Upper lobe of left lung (tissue), 6 donors: ENCODE measurements around the gene KRTAP3-3. TPM values are rescaled to one million over a fixed set of nuclear protein-coding genes. Genes with fewer than 3 reads are reported as not detected.

Experiments used
- ATAC-seq, 2 donors: fragments of 200-7000 bp; cut with Tn5 transposase; one replicate each; pipeline ENCODE4 v1.9.1; 2022; ENCODE audit warnings: mild to moderate bottlenecking in 2 of 2, moderate library complexity in 2 of 2; ENCODE audit not compliant: low FRiP score in 2 of 2
- DNase-seq, 2 donors: peaks; one replicate each; pipeline ENCODE4 v3.0.0-alpha.2; 2019 to 2020
- H3K27ac ChIP-seq, 4 donors: fragments of 200-600 bp; sonication (generic); one replicate each; pipeline ENCODE4 v1.5.1; 2016 to 2019
- H3K27me3 ChIP-seq, 4 donors: fragments of 200-600 bp; sonication (generic); one replicate each; pipeline ENCODE4 v1.5.1; 2017 to 2019
- H3K36me3 ChIP-seq, 4 donors: fragments of 200-600 bp; sonication (generic); one replicate each; pipeline ENCODE4 v1.5.1; 2016 to 2019
- H3K4me1 ChIP-seq, 4 donors: fragments of 200-600 bp; sonication (generic); one replicate each; pipeline ENCODE4 v1.5.1; 2018 to 2019
- H3K4me3 ChIP-seq, 4 donors: fragments of 200-600 bp; sonication (generic); one replicate each; pipeline ENCODE4 v1.5.1; 2017 to 2019; ENCODE audit warnings: mild to moderate bottlenecking in 2 of 4, moderate library complexity in 1 of 4
- H3K9me3 ChIP-seq, 4 donors: fragments of 200-600 bp; sonication (generic); one replicate each; pipeline ENCODE4 v1.5.1; 2018 to 2019
- CTCF ChIP-seq, 6 experiments: fragments of 450-650 bp in 4 of 6; fragments of 200-600 bp in 2 of 6; sonication (generic) in 2 of 6; IDR thresholded peaks; one replicate each; pipeline ENCODE4 v1.5.1; 2016 to 2019; ENCODE audit warnings: antibody characterized with exemption in 6 of 6
- EP300 ChIP-seq, 4 donors: sonication (generic); formaldehyde crosslinking; IDR thresholded peaks; one replicate each; pipeline ENCODE4 v1.5.1; 2017; ENCODE audit warnings: antibody characterized with exemption in 4 of 4, control low read depth in 2 of 4
- POLR2A ChIP-seq, 4 donors: fragments of 450-650 bp; IDR thresholded peaks; one replicate each; pipeline ENCODE4 v1.5.1; 2016 to 2017; ENCODE audit warnings: antibody characterized with exemption in 4 of 4, mild to moderate bottlenecking in 2 of 4
- POLR2AphosphoS5 ChIP-seq, 2 donors: sonication (generic); formaldehyde crosslinking; IDR thresholded peaks; one replicate each; pipeline ENCODE4 v1.5.1; 2017; ENCODE audit warnings: antibody characterized with exemption in 2 of 2
- WGBS, 2 donors: methylation state at CpG; one replicate each; pipeline ENCODE4 v1.1.5; 2017 to 2018; 5-methylcytosine and 5-hydroxymethylcytosine counted together
- total RNA-seq, 6 donors: library from RNA; depleted of rRNA in 4 of 6; stranded (reverse); fragments of >200 nt in 4 of 6; gene quantifications; one replicate each; pipeline versions ENCODE4 v1.1.0 to v1.2.1, GENCODE V29; 2016 to 2021
- donor health status: DM: no; HTN: no; CAD: no; lungs with moderate emphysema.
- donor health status: DM: no; HTN: yes; CAD: no; lungs with severe emphysema.

KRTAP3-3 gene
- total RNA-seq, 6 donors from 2014 or later, result not detected

GRCh38 chr17:40967582-40967981, 26.4 kb downstream of the KRTAP3-3 start:
- Histone ChIP-seq H3K36me3 (no peaks in the 10 kb centered on the region), H3K9me3 (no peaks in the 10 kb centered on the region), H3K4me1 (no peaks in the 10 kb centered on the region), H3K4me3 (no peak overlapping the region), H3K27me3 (no peaks in the 10 kb centered on the region), H3K27ac (no peak overlapping the region)
- DNase-seq (no peak), ATAC-seq (no peak)
- no peak for TF ChIP-seq POLR2A (IDR thresholded peaks at IDR 0.05)
- no peak for TF ChIP-seq CTCF (IDR thresholded peaks at IDR 0.05)
- no peak for TF ChIP-seq EP300 (IDR thresholded peaks at IDR 0.05)
- TF ChIP-seq POLR2AphosphoS5 (IDR thresholded peaks at IDR 0.05), result no peak
- WGBS, 2 donors, result 85 to 100% methylated on average over 1 of the region's 1 CpG

GRCh38 chr17:40966848-40967247, 27.1 kb downstream of the KRTAP3-3 start, which contains the start of gene KRT39:
Gene KRT39, minus strand, starts transcription at chr17:40966948. Its CDS starts 92 bp downstream, at chr17:40966856.
- TF ChIP-seq POLR2AphosphoS5 (IDR thresholded peaks at IDR 0.05), result no peak
- TF ChIP-seq EP300 (IDR thresholded peaks at IDR 0.05), result no peak
- no peak for TF ChIP-seq POLR2A (IDR thresholded peaks at IDR 0.05)
- TF ChIP-seq CTCF (IDR thresholded peaks at IDR 0.05), result no peak
- no peak for ATAC-seq
- Histone ChIP-seq H3K4me3 (no peak within 1 kb of the TSS), H3K27ac (no peak within 1 kb of the TSS), H3K4me1 (no peaks in the 10 kb centered on the region), H3K27me3 (no peaks in the 10 kb centered on the region), H3K9me3 (no peaks in the 10 kb centered on the region), H3K36me3 (no peaks in the 10 kb centered on the region)
- no peak for DNase-seq
- WGBS, 2 donors, result 53 to 57% methylated on average over 1 of the region's 1 CpG

- Histone ChIP-seq H3K4me1 (peaks cover 0 to 8% (median 2%) of the 10 kb centered on the region in 4 donors), H3K9me3 (no peaks in the 10 kb centered on the region), H3K36me3 (no peaks in the 10 kb centered on the region), H3K27me3 (no peaks in the 10 kb centered on the region), H3K27ac (no peak overlapping the region), H3K4me3 (no peak overlapping the region)
- ATAC-seq (peak in 1 of 2 donors; percentile 32), DNase-seq (no peak)
- WGBS, 2 donors, result 43 to 56% methylated on average over 1 of the region's 1 CpG
- TF ChIP-seq POLR2AphosphoS5 (IDR thresholded peaks at IDR 0.05), result no peak
- TF ChIP-seq EP300 (IDR thresholded peaks at IDR 0.05), result no peak
- no peak for TF ChIP-seq POLR2A (IDR thresholded peaks at IDR 0.05)
- TF ChIP-seq CTCF (IDR thresholded peaks at IDR 0.05), result peak in 5 of 6 experiments; percentile 47 to 69 (median 53)
Observed at GRCh38 chr17:40963838-40964237, 30.1 kb downstream of the KRTAP3-3 start.

- peaks cover 0 to 8% (median 2%) of the 10 kb centered on the region in 4 donors for H3K4me1 ChIP-seq
- H3K4me3 ChIP-seq, result no peak overlapping the region
- no peaks in the 10 kb centered on the region for H3K27me3 ChIP-seq
- H3K27ac ChIP-seq, result no peak overlapping the region
- DNase-seq, result no peak
- H3K9me3 ChIP-seq, result no peaks in the 10 kb centered on the region
- no peak for ATAC-seq
- H3K36me3 ChIP-seq, result no peaks in the 10 kb centered on the region
- TF ChIP-seq POLR2A (IDR thresholded peaks at IDR 0.05), result no peak
- no peak for TF ChIP-seq CTCF (IDR thresholded peaks at IDR 0.05)
- no peak for TF ChIP-seq POLR2AphosphoS5 (IDR thresholded peaks at IDR 0.05)
- no peak for TF ChIP-seq EP300 (IDR thresholded peaks at IDR 0.05)
- WGBS, 2 donors, result 88 to 90% methylated on average over 4 of the region's 4 CpGs
Observed at GRCh38 chr17:40962059-40962561, 31.9 kb downstream of the KRTAP3-3 start.

- 91 to 95% methylated on average over 1 of the region's 1 CpG for WGBS, 2 donors
- H3K4me1 ChIP-seq, result peaks cover 0 to 8% (median 2%) of the 10 kb centered on the region in 4 donors
Observed at GRCh38 chr17:40961591-40961990, 32.4 kb downstream of the KRTAP3-3 start.

More at GRCh38 chr17:40961591-40961990, 32.4 kb downstream of the KRTAP3-3 start:
- ATAC-seq, result no peak
- no peak overlapping the region for H3K27ac ChIP-seq
- H3K9me3 ChIP-seq, result no peaks in the 10 kb centered on the region
- DNase-seq, result no peak
- H3K27me3 ChIP-seq, result no peaks in the 10 kb centered on the region
- TF ChIP-seq POLR2AphosphoS5 (IDR thresholded peaks at IDR 0.05) (no peak), POLR2A (IDR thresholded peaks at IDR 0.05) (no peak), EP300 (IDR thresholded peaks at IDR 0.05) (no peak), CTCF (IDR thresholded peaks at IDR 0.05) (no peak)
- no peaks in the 10 kb centered on the region for H3K36me3 ChIP-seq
- no peak overlapping the region for H3K4me3 ChIP-seq
